SKM-1 treated with dmso at 0.1 percent for 144 hours (cell line): ENCODE results near the gene SNN.

Experiments
- DNase-seq: peaks from one replicate; lab custom pipeline; 2025; ENCODE audit not compliant: unreplicated experiment; lab: John Stamatoyannopoulos, UW

The SNN gene

DNA sequence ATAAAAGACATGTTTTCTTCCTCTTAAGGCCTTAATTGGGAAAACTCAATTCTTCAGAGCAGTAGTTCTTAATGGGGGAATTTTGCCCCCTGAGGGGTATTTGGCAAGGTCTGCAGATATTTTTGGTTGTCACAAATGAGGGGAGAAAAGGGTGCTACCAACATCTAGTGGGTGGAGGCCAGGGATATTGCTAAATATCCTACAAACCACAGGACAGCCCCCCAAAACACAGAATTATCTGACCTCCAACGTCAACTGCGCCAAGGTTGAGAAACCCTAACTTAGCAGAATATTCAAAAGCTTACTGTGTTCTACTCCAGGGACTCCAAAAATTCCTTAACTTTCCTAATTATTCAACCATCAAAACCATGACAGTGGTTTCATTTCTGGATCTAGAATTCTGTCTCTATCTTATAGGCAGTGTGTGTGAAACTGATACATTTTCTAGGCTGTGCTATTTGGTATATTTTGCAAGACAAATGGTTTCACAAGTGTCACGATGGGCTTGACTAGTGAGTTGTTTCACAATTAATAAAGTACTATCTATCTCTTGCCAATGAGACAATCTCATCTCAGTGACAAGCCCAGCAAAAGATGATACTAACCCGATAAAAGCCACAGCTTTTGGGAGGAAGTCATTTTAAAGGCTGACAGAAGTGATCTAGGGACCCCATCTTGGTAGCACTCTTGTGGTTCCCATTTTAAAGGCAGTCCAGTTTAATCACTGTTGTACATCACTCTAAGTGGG lies 59.7 kb downstream of the SNN start:
- no peak for DNase-seq
